Activated T-cell treated with anti-CD3 and anti-CD28 coated beads for 1 hour (primary cell): ENCODE measurements around the gene PTBP2.

Experiments
- DNase-seq: peaks from one replicate; pipeline ENCODE4 v3.0.0-alpha.2; 2020; ENCODE audit warnings: low read depth

Gene PTBP2

DNA sequence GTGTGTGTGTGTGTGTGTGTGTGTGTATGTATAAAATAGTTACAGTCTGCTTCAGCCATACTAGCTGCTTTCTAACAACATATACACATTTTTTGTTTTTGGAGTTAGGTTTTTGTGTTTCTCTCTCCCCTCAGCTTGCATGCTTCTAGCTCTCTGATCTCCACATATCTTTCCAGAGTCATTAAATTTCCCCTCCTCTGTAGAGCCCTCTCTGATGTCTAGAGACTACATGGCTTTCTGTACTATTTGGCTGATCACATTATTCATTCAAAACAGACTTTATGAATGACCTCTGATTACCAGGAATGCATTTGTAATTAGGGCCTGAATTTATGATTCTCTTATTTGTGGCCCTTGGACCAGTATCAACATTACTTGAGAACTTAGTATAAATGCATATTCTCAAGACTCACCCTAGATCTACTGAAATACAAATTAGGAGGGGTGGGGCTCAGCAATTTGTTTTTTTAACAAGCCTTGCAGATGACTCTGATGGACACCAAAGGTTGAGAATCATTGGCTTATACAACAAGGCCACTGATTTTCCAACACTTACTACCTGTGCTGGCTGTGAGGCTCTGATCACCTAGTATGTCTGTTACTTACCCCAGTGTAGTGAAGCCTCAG lies 104.5 kb downstream of the PTBP2 start:
- no peak for DNase-seq

DNA sequence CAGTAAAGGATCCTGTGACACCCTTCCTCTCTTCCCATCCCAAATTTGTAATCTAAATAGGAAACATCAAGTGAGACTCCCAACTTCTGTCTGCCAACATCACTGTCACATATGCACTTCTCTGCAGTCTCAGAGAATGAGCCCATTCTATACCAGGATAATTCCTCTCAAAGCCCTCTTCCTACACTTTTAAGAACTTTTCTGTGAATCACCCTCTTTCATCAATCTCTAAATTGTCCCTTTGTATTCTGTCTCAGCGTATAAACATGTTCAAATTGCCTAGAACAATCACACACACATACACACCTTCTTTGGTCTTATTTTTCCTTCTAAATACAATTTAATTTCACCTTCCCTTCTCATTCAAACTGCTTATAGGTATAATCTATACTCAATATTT lies 111.8 kb downstream of the PTBP2 start:
- DNase-seq: no peak

DNA sequence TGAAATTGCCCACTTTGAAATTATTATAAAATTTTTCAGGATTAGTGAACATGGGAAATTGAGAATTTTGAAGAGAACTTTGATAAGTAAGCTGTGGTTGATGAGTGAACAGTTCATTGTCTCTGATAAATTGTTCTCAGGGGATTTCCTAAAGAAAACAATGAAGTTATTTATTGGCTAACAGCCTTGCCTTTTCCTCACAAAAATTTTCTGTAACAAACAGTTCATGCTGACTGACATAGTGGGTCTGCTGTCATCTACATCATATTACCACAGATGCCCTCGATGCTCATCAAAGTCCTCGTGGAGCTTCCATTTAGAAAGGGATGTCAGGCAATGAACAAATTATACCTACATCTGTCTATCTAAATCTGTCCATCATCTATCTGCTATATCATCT lies 113.4 kb downstream of the PTBP2 start:
- DNase-seq: no peak

DNA sequence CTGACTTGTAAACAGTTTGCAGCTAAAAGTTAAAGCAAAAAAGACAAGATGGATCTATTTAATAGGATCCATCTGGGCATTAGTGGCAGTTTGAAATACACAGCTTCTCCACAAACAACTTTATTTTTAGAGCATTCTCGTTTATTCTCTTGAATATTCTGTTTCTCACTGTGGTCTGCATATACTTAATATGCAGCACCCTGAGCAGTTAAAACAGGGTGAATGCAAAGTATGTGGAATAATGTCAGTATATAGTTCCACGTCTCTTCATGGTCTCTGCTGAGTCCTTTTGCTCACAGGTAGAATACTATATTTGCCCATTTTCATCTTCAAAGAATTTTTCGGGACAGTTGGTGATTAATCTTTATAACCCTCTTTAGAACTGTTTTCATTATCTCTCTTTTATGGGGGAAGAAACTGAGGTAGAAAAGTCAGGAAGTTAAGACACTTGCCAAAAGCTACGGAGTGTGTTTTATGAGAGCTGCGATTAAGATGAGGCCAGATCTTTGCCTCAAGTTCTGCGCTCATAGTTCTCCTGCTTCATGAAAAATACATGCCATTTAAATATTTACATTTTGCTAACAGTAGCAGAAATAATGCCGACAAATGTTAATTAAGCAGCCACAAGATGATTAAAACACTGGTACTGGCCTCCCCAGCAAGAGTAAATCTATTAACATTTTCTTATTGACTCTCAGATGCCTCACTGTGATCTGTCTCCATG lies 115.6 kb downstream of the PTBP2 start:
- DNase-seq: no peak

DNA sequence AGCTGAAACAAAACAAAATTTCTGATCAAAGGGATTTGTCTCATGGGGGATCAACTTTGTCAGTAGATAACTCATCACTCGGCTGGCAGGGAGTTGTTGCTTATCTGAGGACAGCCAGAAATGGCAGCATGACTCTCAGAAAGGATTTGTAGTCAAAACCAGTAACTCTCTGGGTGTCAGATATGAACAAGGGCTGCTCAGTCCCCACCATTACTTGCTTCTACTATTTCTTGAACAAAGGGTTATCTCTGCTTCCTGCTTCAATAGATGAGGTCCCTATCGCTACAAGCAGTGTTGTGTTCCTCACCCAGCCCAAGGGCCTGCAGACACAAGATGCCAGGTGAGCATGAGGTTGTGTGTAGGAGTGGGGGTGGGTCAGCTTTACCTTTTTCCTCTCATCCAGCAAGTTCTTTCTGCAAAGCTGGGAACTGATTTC lies 116.2 kb downstream of the PTBP2 start:
- DNase-seq: no peak

DNA sequence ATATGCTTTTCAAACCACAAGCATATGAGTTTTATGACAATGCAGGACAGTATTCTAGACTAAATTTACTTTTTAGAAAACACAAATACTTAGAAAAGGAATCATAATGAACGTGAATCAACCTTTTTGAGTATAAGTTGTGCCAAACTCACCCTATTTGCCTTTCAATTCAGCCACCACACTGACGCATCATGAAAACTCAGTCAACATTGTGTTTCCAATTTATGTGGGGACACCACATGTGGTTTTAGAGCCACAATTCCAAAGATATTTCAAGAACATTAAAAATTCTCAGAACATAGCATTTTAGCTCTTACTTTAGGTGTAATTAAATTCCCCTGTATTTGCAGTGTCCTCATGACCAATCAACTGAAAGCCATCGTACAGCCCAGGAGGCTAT lies 118.8 kb downstream of the PTBP2 start:
- no peak for DNase-seq

DNA sequence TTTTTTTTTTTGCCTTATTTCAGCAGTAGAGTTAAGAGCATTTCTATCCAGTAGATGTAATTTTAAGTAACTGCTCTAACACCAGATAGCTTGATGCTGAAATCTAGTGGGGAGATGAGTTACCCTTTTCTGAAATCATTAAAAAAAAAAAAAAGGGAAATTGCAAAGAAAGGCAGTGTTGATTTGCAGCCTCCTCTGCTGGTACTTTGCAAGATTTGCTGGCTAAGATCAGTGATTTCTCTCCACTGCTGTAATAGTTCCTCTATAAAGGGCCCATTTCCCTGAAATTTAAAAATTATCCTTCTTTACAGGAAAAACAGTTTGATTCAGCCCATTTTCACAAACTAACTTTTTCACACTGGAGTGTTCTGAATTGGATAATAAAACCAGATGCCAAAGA lies 120.6 kb downstream of the PTBP2 start:
- no peak for DNase-seq

DNA sequence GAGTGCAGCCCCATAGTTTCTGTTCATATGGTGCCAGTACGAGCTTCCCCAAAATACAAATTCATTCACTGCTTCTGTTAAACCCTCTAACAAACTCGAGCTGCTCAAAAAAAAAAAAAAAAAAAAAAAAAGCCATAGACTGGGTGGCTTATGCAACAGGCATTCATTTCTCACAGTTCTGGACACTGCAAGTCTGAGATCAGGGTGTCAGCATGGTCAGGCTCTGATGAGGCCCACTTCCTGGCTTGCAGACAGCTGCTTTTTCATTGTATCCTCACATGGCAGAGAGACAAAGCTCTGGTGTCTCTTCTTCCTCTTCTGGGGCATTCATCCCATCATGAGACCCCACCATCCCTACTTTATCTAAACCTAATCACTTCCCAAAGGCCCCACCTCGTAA lies 121.6 kb downstream of the PTBP2 start:
- no peak for DNase-seq

DNA sequence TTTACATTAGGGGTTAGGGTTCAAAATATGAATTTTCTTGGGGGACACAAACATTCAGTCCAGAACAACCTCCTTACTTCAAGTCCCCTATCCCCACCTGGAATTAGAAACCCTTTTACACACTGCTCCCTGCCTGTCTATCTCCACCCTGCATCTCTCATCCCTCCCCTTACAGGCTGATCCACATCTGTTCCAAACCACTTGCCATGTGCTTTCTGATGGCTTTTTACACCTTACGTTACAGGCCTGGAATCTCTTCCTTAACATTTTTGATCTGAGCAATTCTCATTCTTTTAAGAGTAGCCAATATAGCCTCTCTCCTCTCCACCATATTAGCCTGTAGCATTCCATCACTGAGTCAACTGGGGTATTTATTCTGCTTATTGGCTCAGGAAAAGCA lies 122.0 kb downstream of the PTBP2 start:
- DNase-seq: no peak

DNA sequence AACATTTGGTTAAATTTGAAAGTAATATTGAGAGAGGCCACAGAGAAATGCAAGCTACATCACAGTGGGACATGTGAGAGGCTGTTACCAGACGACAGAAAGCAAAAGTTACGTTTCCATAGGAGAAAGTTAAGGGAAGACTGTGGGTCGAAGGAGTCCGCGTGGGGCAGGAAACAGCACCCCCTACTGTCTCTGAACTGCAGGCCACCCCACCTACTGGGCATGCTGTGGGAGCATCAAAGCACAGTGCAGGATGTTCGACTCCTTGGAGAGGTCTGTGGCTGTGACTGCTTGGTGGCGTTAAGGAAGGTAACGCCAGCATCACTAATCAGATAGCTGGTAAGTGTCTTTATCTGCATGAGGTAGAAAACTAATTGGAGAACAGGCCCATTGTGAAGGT lies 123.9 kb downstream of the PTBP2 start:
- no peak for DNase-seq

DNA sequence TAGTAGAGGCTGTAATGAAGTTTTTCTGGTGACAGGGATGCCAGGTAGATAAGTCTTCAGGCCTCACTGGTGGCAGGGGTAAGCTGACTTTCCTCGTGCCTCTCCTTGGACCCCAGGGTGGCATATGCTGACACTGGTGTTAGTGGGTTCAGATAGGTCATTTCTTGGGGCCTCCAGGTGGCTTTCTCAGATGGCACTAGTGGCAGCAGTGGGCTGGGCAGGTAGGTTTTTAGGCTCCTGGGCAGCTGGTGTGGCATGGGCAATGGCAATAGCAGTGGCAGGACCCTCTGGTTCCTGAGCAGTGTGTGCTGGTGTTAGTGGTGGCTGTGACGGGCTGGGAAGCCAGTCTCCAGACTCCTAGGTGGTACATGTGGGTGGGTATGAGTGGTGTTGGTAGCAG lies 140.3 kb downstream of the PTBP2 start:
- no peak for DNase-seq

DNA sequence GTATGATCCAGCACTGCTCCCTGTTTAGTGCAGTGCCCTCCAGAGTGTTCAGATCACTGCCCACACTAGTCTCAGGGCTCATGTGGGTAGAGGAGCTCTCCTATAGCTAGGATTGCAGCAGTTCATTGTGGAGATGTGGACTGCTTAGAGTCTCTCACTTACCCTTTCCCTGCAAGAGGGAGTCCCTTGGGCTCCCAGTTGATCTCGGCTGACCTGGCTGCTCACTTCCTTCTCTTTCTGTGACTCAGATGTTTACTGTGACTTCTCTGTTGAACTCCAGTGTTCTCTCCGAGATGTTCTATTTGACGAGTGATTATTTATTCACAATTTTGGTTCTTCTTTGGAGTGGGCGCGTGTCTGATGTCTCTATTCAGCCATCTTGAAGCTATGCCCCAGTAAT lies 141.9 kb downstream of the PTBP2 start:
- no peak for DNase-seq
